Neural crest cell (in vitro differentiated cells): ENCODE results near the gene CAPN5. TPM values are rescaled to one million over a fixed set of nuclear protein-coding genes. Genes with fewer than 3 reads are reported as not detected.

Source experiments
- DNase-seq: peaks from one replicate; pipeline ENCODE4 v3.0.0; 2021; ENCODE audit warnings: low read depth, mixed read lengths, low spot score
- H3K27ac Mint-ChIP-seq: one replicate; pipeline ENCODE4 v1.8.0; 2021; ENCODE audit warnings: mild to moderate bottlenecking, mixed read lengths; ENCODE audit not compliant: unreplicated experiment
- H3K27me3 Mint-ChIP-seq: 2 replicates; pipeline ENCODE4 v1.8.0; 2021; ENCODE audit warnings: low read depth, mild to moderate bottlenecking, mixed read lengths
- H3K36me3 Mint-ChIP-seq: 2 replicates; pipeline ENCODE4 v1.8.0; 2021; ENCODE audit warnings: low read depth, mild to moderate bottlenecking, mixed read lengths
- H3K4me1 Mint-ChIP-seq: 2 replicates; pipeline ENCODE4 v1.8.0; 2021; ENCODE audit warnings: mixed read lengths
- H3K4me3 Mint-ChIP-seq: one replicate; pipeline ENCODE4 v1.8.0; 2021; ENCODE audit warnings: mild to moderate bottlenecking, mixed read lengths
- H3K9me3 Mint-ChIP-seq: 2 replicates; pipeline ENCODE4 v1.8.0; 2021; ENCODE audit warnings: mixed read lengths
- CTCF ChIP-seq: fragments of 200-600 bp; sonication (generic); conservative IDR thresholded peaks from 2 replicates; pipeline ENCODE4 v1.5.0; 2021; ENCODE audit warnings: antibody characterized with exemption, mild to moderate bottlenecking
- total RNA-seq: library from RNA; stranded (reverse); gene quantifications from 2 replicates; pipeline ENCODE4 v1.2.1, GENCODE V29; 2021

The CAPN5 gene
- total RNA-seq, 1 donor from 2014 or later, result 25.8 TPM

- no peak for DNase-seq
- TF ChIP-seq CTCF, result no peak
- H3K4me3 Mint-ChIP-seq, result peak overlapping the region; percentile 56
- H3K4me1 Mint-ChIP-seq, result peaks cover 28% of the 10 kb centered on the region
- no peaks in the 10 kb centered on the region for H3K27me3 Mint-ChIP-seq
- H3K9me3 Mint-ChIP-seq, result peaks cover 6% of the 10 kb centered on the region
- H3K27ac Mint-ChIP-seq, result peak overlapping the region; percentile 95
- peaks cover 4% of the 10 kb centered on the region for H3K36me3 Mint-ChIP-seq
Observed at GRCh38 chr11:77081976-77082836, 15.4 kb downstream of the CAPN5 start.

GRCh38 chr11:77082838-77083565 lies 16.2 kb downstream of the CAPN5 start:
- H3K36me3 Mint-ChIP-seq, result peaks cover 1% of the 10 kb centered on the region
- H3K9me3 Mint-ChIP-seq, result peaks cover 4% of the 10 kb centered on the region
- no peak for DNase-seq
- no peaks in the 10 kb centered on the region for H3K27me3 Mint-ChIP-seq
- peak overlapping the region; percentile 95 for H3K27ac Mint-ChIP-seq
- no peak for TF ChIP-seq CTCF
- peaks cover 28% of the 10 kb centered on the region for H3K4me1 Mint-ChIP-seq
- peak overlapping the region; percentile 56 for H3K4me3 Mint-ChIP-seq

- Mint-ChIP-seq H3K27ac (no peak overlapping the region), H3K9me3 (no peaks in the 10 kb centered on the region), H3K36me3 (no peaks in the 10 kb centered on the region), H3K4me3 (no peak overlapping the region), H3K27me3 (no peaks in the 10 kb centered on the region), H3K4me1 (peaks cover 28% of the 10 kb centered on the region)
- no peak for DNase-seq
- no peak for TF ChIP-seq CTCF
Observed at GRCh38 chr11:77083566-77084245, 16.9 kb downstream of the CAPN5 start.

GRCh38 chr11:77084581-77085191 lies 17.9 kb downstream of the CAPN5 start:
- no peak for TF ChIP-seq CTCF
- Mint-ChIP-seq H3K27me3 (no peaks in the 10 kb centered on the region), H3K27ac (no peak overlapping the region), H3K4me3 (no peak overlapping the region), H3K36me3 (no peaks in the 10 kb centered on the region), H3K4me1 (peaks cover 28% of the 10 kb centered on the region), H3K9me3 (no peaks in the 10 kb centered on the region)
- no peak for DNase-seq

GRCh38 chr11:77085652-77086051 lies 18.9 kb downstream of the CAPN5 start:
- no peak for DNase-seq
- no peaks in the 10 kb centered on the region for H3K9me3 Mint-ChIP-seq
- H3K27ac Mint-ChIP-seq, result peak overlapping the region; percentile 95

More at GRCh38 chr11:77085652-77086051, 18.9 kb downstream of the CAPN5 start:
- Mint-ChIP-seq H3K27me3 (no peaks in the 10 kb centered on the region), H3K36me3 (no peaks in the 10 kb centered on the region), H3K4me3 (no peak overlapping the region), H3K4me1 (peaks cover 28% of the 10 kb centered on the region)
- TF ChIP-seq CTCF, result no peak
